GM12801 (cell line): ENCODE data around the gene GRAP.

Experiments used
- TF ChIP-seq, protein P1 (sequence below): IDR thresholded peaks from one replicate; pipeline ENCODE4 v1.5.1; 2011; ENCODE audit warnings: control low read depth; ENCODE audit not compliant: insufficient read length; ENCODE audit errors: extremely low read depth

Gene GRAP

GRCh38 chr17:19019041-19019941 lies 27.5 kb downstream of the GRAP start:
- TF ChIP-seq, protein P1, sequence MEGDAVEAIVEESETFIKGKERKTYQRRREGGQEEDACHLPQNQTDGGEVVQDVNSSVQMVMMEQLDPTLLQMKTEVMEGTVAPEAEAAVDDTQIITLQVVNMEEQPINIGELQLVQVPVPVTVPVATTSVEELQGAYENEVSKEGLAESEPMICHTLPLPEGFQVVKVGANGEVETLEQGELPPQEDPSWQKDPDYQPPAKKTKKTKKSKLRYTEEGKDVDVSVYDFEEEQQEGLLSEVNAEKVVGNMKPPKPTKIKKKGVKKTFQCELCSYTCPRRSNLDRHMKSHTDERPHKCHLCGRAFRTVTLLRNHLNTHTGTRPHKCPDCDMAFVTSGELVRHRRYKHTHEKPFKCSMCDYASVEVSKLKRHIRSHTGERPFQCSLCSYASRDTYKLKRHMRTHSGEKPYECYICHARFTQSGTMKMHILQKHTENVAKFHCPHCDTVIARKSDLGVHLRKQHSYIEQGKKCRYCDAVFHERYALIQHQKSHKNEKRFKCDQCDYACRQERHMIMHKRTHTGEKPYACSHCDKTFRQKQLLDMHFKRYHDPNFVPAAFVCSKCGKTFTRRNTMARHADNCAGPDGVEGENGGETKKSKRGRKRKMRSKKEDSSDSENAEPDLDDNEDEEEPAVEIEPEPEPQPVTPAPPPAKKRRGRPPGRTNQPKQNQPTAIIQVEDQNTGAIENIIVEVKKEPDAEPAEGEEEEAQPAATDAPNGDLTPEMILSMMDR = no peak

- TF ChIP-seq, protein P1 = no peak
Measured at GRCh38 chr17:19018600-19018950, 28.2 kb downstream of the GRAP start.

- TF ChIP-seq, protein P1 = no peak
Measured at GRCh38 chr17:19017804-19018599, 28.8 kb downstream of the GRAP start.

DNA sequence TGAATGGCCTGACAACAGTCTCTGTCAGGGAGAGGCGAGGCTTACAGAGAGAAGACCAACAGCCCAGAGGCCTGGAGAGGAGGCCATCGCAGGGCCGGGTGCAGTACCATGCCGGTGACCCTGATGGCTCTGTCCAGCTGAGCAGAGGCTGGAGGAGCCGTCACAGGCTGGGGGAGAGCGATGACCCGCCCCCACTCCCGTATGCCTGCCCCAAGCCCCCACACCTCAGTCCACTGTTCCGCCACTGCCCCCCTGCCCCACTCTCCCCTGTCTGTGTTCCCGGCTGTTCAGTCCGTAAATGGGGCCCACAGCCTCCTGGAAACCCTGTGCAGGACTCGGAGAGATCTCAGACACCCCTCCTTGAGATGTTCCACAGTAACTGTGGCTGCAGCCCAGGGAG lies 29.4 kb downstream of the GRAP start:
- TF ChIP-seq, protein P1 = no peak

- TF ChIP-seq, protein P1 = no peak
Measured at GRCh38 chr17:19016881-19017280, 29.9 kb downstream of the GRAP start.

- TF ChIP-seq, protein P1 = no peak
Measured at GRCh38 chr17:19016297-19016696, 30.5 kb downstream of the GRAP start.

- TF ChIP-seq, protein P1 = no peak
Measured at GRCh38 chr17:19015428-19015827, 31.3 kb downstream of the GRAP start.
